Natural killer cell (primary cell): Measurements from ENCODE around the gene ELAVL3. TPM values are rescaled to one million over a fixed set of nuclear protein-coding genes. Genes with fewer than 3 reads are reported as not detected.
A peak's percentile ranks its signal among the peaks of the same experiment; 100 is the strongest.

Experiments
- ATAC-seq, 3 donors: fragments of 150-1000 bp in 2 of 3; fragments of 200-7000 bp in 1 of 3; cut with Tn5 transposase; 1 replicate in 1 of 3; 2 replicates in 2 of 3; pipeline ENCODE4 v1.10.0; 2021; ENCODE audit warnings: mild to moderate bottlenecking in 2 of 3, moderate library complexity in 2 of 3
- DNase-seq, 2 donors: peaks; one replicate each; pipeline versions ENCODE4 v3.0.0 to v3.0.0-alpha.2; 2013 to 2021; ENCODE audit warnings: mixed read lengths in 1 of 2
- H3K27ac ChIP-seq: one replicate; pipeline ENCODE4 v1.5.1; 2013; ENCODE audit warnings: mild to moderate bottlenecking, low read length
- H3K27me3 ChIP-seq: one replicate; pipeline ENCODE4 v1.6.1; 2013; ENCODE audit warnings: low read length; ENCODE audit not compliant: control insufficient read depth, insufficient read depth
- H3K36me3 ChIP-seq: one replicate; pipeline ENCODE4 v1.6.1; 2013; ENCODE audit warnings: low read length; ENCODE audit not compliant: control insufficient read depth, insufficient read depth
- H3K4me1 ChIP-seq: one replicate; pipeline ENCODE4 v1.6.1; 2013; ENCODE audit warnings: low read length; ENCODE audit not compliant: control insufficient read depth, insufficient read depth
- H3K4me3 ChIP-seq: one replicate; pipeline ENCODE4 v1.5.1; 2013; ENCODE audit warnings: low read length
- H3K9me3 ChIP-seq: one replicate; pipeline ENCODE4 v1.6.1; 2013; ENCODE audit warnings: low read length; ENCODE audit not compliant: control insufficient read depth, insufficient read depth
- H3K27ac Mint-ChIP-seq, 2 donors: one replicate each; pipeline ENCODE4 v1.8.0; 2022; ENCODE audit warnings: mild to moderate bottlenecking in 2 of 2, mixed read lengths in 2 of 2, moderate library complexity in 1 of 2
- H3K27me3 Mint-ChIP-seq, 2 donors: one replicate each; pipeline ENCODE4 v1.8.0; 2022; ENCODE audit warnings: low read depth in 2 of 2, mixed read lengths in 2 of 2
- H3K36me3 Mint-ChIP-seq: one replicate; pipeline ENCODE4 v1.8.0; 2022; ENCODE audit warnings: mixed read lengths
- H3K4me1 Mint-ChIP-seq, 2 donors: one replicate each; pipeline ENCODE4 v1.8.0; 2022; ENCODE audit warnings: mixed read lengths in 2 of 2
- H3K4me3 Mint-ChIP-seq: one replicate; pipeline ENCODE4 v1.8.0; 2022; ENCODE audit warnings: mild to moderate bottlenecking, moderate library complexity, mixed read lengths
- H3K9me3 Mint-ChIP-seq, 2 donors: one replicate each; pipeline ENCODE4 v1.8.0; 2022; ENCODE audit warnings: mixed read lengths in 2 of 2
- CTCF ChIP-seq: fragments of 200-600 bp; IDR thresholded peaks from one replicate; pipeline ENCODE4 v1.8.0; 2022; ENCODE audit warnings: antibody characterized with exemption
- WGBS: methylation state at CpG from one replicate; pipeline ENCODE4 v1.1.7; 2013; ENCODE audit warnings: missing lambda C conversion rate; ENCODE audit not compliant: insufficient coverage; 5-methylcytosine and 5-hydroxymethylcytosine counted together
- intact Hi-C: fragments of 100-400 bp; cut with micrococcal nuclease; formaldehyde crosslinking; loops from one replicate; pipeline ENCODE4 v1.14.2; 2022
- total RNA-seq, 4 donors: library from RNA; stranded (reverse); fragments of 120-200 nt in 1 of 4; gene quantifications; one replicate each; pipeline versions ENCODE4 v1.2.3 to v1.2.4, GENCODE V29; 2013 to 2022

The ELAVL3 gene
- total RNA-seq, 3 donors from 2014 or later (not counting 1 experiment from before 2014, with no cell fraction given): not detected

DNA sequence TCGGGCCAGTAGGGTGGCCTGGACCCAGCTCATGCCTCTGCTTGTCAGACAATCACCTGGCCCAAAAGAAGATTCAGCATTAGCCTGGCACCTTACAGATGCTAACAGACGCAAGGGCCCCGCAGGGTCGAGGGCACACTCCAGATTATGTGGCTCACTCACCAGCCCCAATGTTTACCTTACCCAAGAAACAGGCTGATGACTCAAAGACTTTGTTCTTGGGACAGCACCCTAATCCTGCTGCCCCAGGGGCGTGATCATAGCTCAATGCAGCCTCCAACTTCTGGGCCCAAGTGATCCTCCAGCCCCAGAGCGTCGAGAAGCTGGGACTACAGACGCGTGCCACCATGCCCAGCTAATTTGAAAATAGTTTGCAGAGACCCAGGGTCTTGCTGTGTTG lies 38.3 kb upstream of the ELAVL3 start:
- Mint-ChIP-seq H3K27me3 (no peaks in the 10 kb centered on the region), H3K9me3 (no peaks in the 10 kb centered on the region), H3K4me1 (no peaks in the 10 kb centered on the region), H3K4me3 (no peak overlapping the region), H3K36me3 (no peaks in the 10 kb centered on the region), H3K27ac (no peak overlapping the region)
- Histone ChIP-seq H3K9me3 (no peaks in the 10 kb centered on the region), H3K4me3 (no peak overlapping the region), H3K27ac (no peak overlapping the region), H3K4me1 (no peaks in the 10 kb centered on the region), H3K36me3 (peaks cover 9% of the 10 kb centered on the region), H3K27me3 (no peaks in the 10 kb centered on the region)
- DNase-seq: no peak
- 97% methylated on average over 9 of the region's 9 CpGs for WGBS
- intact Hi-C loops: no loop called here
- no peak for TF ChIP-seq CTCF
- ATAC-seq: no peak

DNA sequence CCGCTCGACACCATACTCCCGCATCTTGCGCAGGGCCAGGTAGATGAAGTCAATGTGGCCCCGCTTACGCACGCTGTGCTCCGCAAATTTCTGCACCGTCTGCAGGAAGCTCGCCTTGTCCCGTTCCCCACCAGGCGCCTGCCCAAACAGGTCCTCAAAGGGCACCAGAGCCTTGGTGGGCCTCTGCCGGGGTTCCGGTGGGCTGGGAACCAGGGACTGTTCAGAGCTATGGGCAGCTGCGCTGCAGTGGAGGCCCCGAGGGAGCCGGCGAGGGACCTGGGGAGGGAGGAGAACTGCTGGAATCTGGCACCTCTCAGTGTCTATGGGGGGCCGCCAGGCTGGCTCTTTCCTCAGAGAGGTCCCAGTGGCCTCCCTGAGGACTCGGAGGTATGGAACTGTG lies 33.1 kb upstream of the ELAVL3 start:
- no peaks in the 10 kb centered on the region for H3K9me3 ChIP-seq
- H3K9me3 Mint-ChIP-seq: no peaks in the 10 kb centered on the region
- H3K36me3 ChIP-seq: peaks cover 16% of the 10 kb centered on the region
- DNase-seq: no peak
- H3K27ac Mint-ChIP-seq: no peak overlapping the region
- H3K36me3 Mint-ChIP-seq: no peaks in the 10 kb centered on the region
- no peak for ATAC-seq
- peaks cover 0 to 4% of the 10 kb centered on the region in 2 donors for H3K4me1 Mint-ChIP-seq
- no peak for TF ChIP-seq CTCF
- no peak overlapping the region for H3K27ac ChIP-seq
- intact Hi-C loops: no loop called here
- 98% methylated on average over 20 of the region's 20 CpGs for WGBS
- no peaks in the 10 kb centered on the region for H3K4me1 ChIP-seq
- no peaks in the 10 kb centered on the region for H3K27me3 Mint-ChIP-seq
- H3K4me3 ChIP-seq: no peak overlapping the region
- no peaks in the 10 kb centered on the region for H3K27me3 ChIP-seq
- no peak overlapping the region for H3K4me3 Mint-ChIP-seq

DNA sequence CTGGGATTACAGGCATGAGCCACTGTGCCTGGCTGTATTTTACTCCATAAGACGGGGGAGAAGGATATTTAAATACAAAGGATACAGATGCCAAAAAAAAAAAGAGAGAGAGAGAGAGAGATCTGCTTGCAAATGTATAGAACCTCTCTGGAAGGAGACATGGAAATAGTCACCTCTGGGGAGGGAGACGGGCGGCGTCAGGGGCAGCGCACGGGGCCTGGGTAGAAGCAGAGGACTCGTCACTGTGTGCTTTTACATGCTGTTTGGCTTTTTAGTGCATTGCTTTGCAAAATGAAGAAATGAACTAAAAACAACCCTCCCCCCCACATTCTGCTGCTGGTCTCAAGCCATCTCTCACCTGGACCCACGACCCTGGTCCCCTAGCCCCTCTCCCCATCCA lies 29.6 kb upstream of the ELAVL3 start:
- TF ChIP-seq CTCF: no peak
- H3K36me3 Mint-ChIP-seq: no peaks in the 10 kb centered on the region
- no peak overlapping the region for H3K4me3 Mint-ChIP-seq
- ATAC-seq (no peak), DNase-seq (no peak)
- peaks cover 8 to 11% of the 10 kb centered on the region in 2 donors for H3K4me1 Mint-ChIP-seq
- WGBS: 97% methylated on average over 8 of the region's 8 CpGs
- no peaks in the 10 kb centered on the region for H3K27me3 Mint-ChIP-seq
- Histone ChIP-seq H3K27ac (no peak overlapping the region), H3K4me3 (no peak overlapping the region), H3K9me3 (no peaks in the 10 kb centered on the region), H3K27me3 (no peaks in the 10 kb centered on the region), H3K36me3 (peaks cover 12% of the 10 kb centered on the region), H3K4me1 (peaks cover 9% of the 10 kb centered on the region)
- H3K9me3 Mint-ChIP-seq: no peaks in the 10 kb centered on the region
- peak overlapping the region in 1 of 2 donors; percentile 15 for H3K27ac Mint-ChIP-seq
- intact Hi-C loops: no loop called here

- WGBS: 98% methylated on average over 17 of the region's 18 CpGs
- TF ChIP-seq CTCF: no peak
- peaks cover 16% of the 10 kb centered on the region for H3K4me1 ChIP-seq
- H3K27ac ChIP-seq: no peak overlapping the region
- Mint-ChIP-seq H3K9me3 (no peaks in the 10 kb centered on the region), H3K4me3 (peak overlapping the region; percentile 56), H3K36me3 (no peaks in the 10 kb centered on the region), H3K27ac (peak overlapping the region in 1 of 2 donors; percentile 88), H3K27me3 (no peaks in the 10 kb centered on the region), H3K4me1 (peaks cover 15 to 19% of the 10 kb centered on the region in 2 donors)
- H3K9me3 ChIP-seq: no peaks in the 10 kb centered on the region
- H3K36me3 ChIP-seq: peaks cover 5% of the 10 kb centered on the region
- H3K4me3 ChIP-seq: no peak overlapping the region
- no peaks in the 10 kb centered on the region for H3K27me3 ChIP-seq
- DNase-seq (no peak), ATAC-seq (no peak)
- intact Hi-C loops: loop anchor here (10.0 kb wide), 1 partner anchor 133 kb away; the partner anchor contains the start of gene SWSAP1
Measured at GRCh38 chr19:11507370-11508078, 26.7 kb upstream of the ELAVL3 start.
